ENCODE measurements around the gene ABHD17A. TPM values are rescaled to one million over a fixed set of nuclear protein-coding genes. Genes with fewer than 3 reads are reported as not detected.

ABHD17A gene
- total and polyA plus RNA-seq, 4 donors, result 68.8 to 110 (median 91.0) TPM

DNA sequence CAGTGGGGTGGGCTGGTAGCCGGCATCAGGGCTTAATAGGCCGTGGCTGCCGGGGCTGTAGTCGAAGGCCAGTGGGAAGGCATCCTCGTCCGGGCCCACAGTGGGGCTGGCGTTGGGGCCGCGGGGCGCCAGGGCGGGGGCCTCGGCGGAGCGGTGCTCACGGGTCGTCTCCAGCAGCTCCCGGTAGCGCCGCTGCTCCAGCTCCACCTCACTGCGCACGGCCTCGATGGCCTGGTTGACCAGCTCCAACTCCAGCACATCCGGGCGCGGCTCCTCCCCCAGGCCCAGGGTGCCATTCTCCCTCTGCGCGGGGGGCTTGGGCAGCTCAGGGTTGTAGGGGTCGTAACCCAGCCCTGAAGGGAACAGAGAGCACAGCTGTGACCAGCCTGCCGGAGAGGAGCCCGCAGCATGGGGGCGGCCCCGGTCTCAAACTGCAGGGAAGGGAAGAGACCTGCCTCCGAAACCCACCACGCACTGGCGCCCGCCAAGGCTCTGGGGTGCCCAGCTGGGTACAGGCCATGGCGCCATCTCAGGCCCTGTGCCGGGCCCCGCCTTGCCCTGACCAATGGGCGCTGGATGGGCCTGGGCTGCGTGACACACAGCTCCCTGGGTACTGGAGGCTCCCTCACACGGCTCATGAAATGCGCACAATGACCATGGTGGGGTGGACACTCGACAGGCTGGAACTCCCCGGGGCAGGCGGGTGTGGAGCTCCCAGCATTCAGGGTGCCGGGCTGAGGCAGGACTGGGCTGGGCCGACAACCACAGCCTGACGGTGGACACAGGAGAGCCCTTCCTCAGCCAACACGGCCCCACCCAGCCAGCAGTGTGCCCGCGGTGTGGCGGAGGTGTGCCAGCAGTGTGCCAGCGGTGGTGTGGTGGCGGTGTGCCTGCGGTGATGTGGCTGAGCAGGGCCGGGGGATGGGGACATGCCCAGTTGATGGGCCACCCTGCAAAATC is 56.7 kb downstream of the ABHD17A start:
- peaks cover 0 to 43% (median 0%) of the 10 kb centered on the region in 4 donors for H3K36me3 ChIP-seq (ENCODE audit: control insufficient read depth in 4 of 4, insufficient read depth in 4 of 4, low read length in 4 of 4)
- TF ChIP-seq, protein P1, sequence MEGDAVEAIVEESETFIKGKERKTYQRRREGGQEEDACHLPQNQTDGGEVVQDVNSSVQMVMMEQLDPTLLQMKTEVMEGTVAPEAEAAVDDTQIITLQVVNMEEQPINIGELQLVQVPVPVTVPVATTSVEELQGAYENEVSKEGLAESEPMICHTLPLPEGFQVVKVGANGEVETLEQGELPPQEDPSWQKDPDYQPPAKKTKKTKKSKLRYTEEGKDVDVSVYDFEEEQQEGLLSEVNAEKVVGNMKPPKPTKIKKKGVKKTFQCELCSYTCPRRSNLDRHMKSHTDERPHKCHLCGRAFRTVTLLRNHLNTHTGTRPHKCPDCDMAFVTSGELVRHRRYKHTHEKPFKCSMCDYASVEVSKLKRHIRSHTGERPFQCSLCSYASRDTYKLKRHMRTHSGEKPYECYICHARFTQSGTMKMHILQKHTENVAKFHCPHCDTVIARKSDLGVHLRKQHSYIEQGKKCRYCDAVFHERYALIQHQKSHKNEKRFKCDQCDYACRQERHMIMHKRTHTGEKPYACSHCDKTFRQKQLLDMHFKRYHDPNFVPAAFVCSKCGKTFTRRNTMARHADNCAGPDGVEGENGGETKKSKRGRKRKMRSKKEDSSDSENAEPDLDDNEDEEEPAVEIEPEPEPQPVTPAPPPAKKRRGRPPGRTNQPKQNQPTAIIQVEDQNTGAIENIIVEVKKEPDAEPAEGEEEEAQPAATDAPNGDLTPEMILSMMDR (IDR thresholded peaks at IDR 0.05; ENCODE audit: control extremely low read depth, extremely low read depth), result no peak

DNA sequence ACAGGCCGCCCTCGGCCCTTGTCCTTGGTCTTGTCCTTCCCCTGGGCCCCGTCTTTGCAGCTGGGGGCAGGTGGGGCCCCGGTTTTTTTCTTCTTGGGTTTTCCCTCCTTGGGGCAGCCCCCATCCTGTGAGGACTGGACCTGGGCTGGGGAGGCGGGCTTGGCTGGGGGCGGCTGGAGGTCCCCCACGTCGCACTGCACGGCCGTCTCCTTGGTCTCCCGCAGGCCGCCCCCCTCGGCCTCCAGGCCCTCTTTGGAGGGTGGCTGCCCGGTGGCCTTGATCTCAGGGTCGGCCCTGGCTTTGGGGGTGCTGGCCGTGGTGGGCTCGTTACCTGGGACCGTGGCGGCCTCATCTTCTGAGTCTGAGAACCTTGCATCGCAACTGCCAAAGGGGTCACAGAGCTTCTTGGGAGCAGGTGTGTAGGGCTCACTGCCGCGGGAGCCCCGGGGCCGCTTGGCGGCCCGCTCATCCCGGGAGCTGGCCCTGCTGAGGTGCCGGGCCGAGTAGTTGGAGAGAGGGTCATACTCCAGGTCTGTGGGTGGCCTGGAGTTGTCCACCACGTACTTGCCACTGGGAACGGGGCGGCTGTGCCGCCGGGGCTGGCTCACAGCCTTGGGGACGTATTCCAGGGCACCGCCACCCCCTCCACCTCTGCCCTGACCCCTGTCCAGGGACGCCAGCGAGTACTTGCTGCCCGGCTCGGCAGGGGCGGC is 57.6 kb downstream of the ABHD17A start:
- Histone ChIP-seq H3K9ac (ENCODE audit: insufficient read depth in 1 of 2, low read length in 2 of 2) (no peak overlapping the region), H3K27ac (ENCODE audit: low read depth in 1 of 2, low read length in 1 of 2) (no peak overlapping the region), H3K9me3 (ENCODE audit: control insufficient read depth in 4 of 4, insufficient read depth in 3 of 4, low read length in 3 of 4) (no peaks in the 10 kb centered on the region), H3K4me3 (no peak overlapping the region), H3K27me3 (ENCODE audit: control insufficient read depth in 3 of 3, insufficient read depth in 3 of 3, low read length in 2 of 3) (no peaks in the 10 kb centered on the region), H3K36me3 (ENCODE audit: control insufficient read depth in 4 of 4, insufficient read depth in 4 of 4, low read length in 4 of 4) (peaks cover 0 to 49% (median 2%) of the 10 kb centered on the region in 4 donors), H3K4me1 (ENCODE audit: control insufficient read depth in 5 of 5, insufficient read depth in 5 of 5, low read length in 5 of 5) (peaks cover 0 to 3% (median 0%) of the 10 kb centered on the region in 5 donors)
- TF ChIP-seq, protein P1 (IDR thresholded peaks at IDR 0.05; ENCODE audit: control extremely low read depth, extremely low read depth), result no peak
- WGBS, 2 donors, result 93 to 95% methylated on average over 41 of the region's 41 CpGs
- DNase-seq, result no peak
- no peak for ATAC-seq (ENCODE audit: insufficient read depth, low FRiP score)

More for the DNA sequence above, 56.7 kb downstream of the ABHD17A start:
- Histone ChIP-seq H3K4me3 (no peak overlapping the region), H3K27me3 (ENCODE audit: control insufficient read depth in 3 of 3, insufficient read depth in 3 of 3, low read length in 2 of 3) (no peaks in the 10 kb centered on the region), H3K9me3 (ENCODE audit: control insufficient read depth in 4 of 4, insufficient read depth in 3 of 4, low read length in 3 of 4) (no peaks in the 10 kb centered on the region), H3K9ac (ENCODE audit: insufficient read depth in 1 of 2, low read length in 2 of 2) (no peak overlapping the region), H3K27ac (ENCODE audit: low read depth in 1 of 2, low read length in 1 of 2) (no peak overlapping the region), H3K4me1 (ENCODE audit: control insufficient read depth in 5 of 5, insufficient read depth in 5 of 5, low read length in 5 of 5) (peaks cover 0 to 3% (median 0%) of the 10 kb centered on the region in 5 donors)
- DNase-seq, result no peak
- WGBS, 2 donors, result 94 to 95% methylated on average over 57 of the region's 57 CpGs
- ATAC-seq (ENCODE audit: insufficient read depth, low FRiP score), result no peak

Other genes starting within 250 kb of the ABHD17A start
- gene TCF3, start 232.9 kb downstream of the ABHD17A start, total RNA-seq, result 10 to 100 TPM; 50.2 to 58.1 TPM
- 10 to 100 TPM; 36.9 to 40.1 TPM for gene TCF3, start 232.9 kb downstream of the ABHD17A start, polyA plus RNA-seq
- gene ONECUT3, start 132.0 kb downstream of the ABHD17A start, total RNA-seq, result not detected
- gene ONECUT3, start 132.0 kb downstream of the ABHD17A start, polyA plus RNA-seq, result not detected
- 1 to 10 TPM; 2.2 to 2.4 TPM for gene ATP8B3, start 73.2 kb downstream of the ABHD17A start, total RNA-seq
- 1 to 10 TPM in 1 of 2 donors, under 1 TPM in 1; 0.69 to 1.3 TPM for gene ATP8B3, start 73.2 kb downstream of the ABHD17A start, polyA plus RNA-seq
- 10 to 100 TPM; 15.6 to 40.3 TPM for gene REXO1, start 37.0 kb downstream of the ABHD17A start, total RNA-seq
- 10 to 100 TPM; 22.3 to 32.0 TPM for gene REXO1, start 37.0 kb downstream of the ABHD17A start, polyA plus RNA-seq
- 10 to 100 TPM in 1 of 2 donors, 1 to 10 TPM in 1; 3.3 to 25.6 TPM for gene KLF16, start 21.9 kb downstream of the ABHD17A start, total RNA-seq
- 10 to 100 TPM; 13.8 to 17.8 TPM for gene KLF16, start 21.9 kb downstream of the ABHD17A start, polyA plus RNA-seq
- 10 to 100 TPM in 1 of 2 donors, 1 to 10 TPM in 1; 4.0 to 11.9 TPM for gene ADAT3, start 19.9 kb upstream of the ABHD17A start, total RNA-seq
- gene ADAT3, start 19.9 kb upstream of the ABHD17A start, polyA plus RNA-seq, result 1 to 10 TPM; 6.4 to 7.2 TPM
- gene SCAMP4, start 19.9 kb upstream of the ABHD17A start, total RNA-seq, result 10 to 100 TPM; 63.4 to 86.6 TPM
- gene SCAMP4, start 19.9 kb upstream of the ABHD17A start, polyA plus RNA-seq, result 10 to 100 TPM; 45.7 to 49.1 TPM
- 10 to 100 TPM; 50.0 to 74.4 TPM for gene CSNK1G2, start 55.7 kb upstream of the ABHD17A start, total RNA-seq
- gene CSNK1G2, start 55.7 kb upstream of the ABHD17A start, polyA plus RNA-seq, result 10 to 100 TPM; 67.1 to 80.2 TPM
- 10 to 100 TPM; 49.5 to 62.3 TPM for gene BTBD2, start 130.2 kb upstream of the ABHD17A start, total RNA-seq
- 10 to 100 TPM; 35.5 to 40.1 TPM for gene BTBD2, start 130.2 kb upstream of the ABHD17A start, polyA plus RNA-seq
- gene MKNK2, start 165.7 kb upstream of the ABHD17A start, total RNA-seq, result 100 to 1,000 TPM; 107 to 333 TPM
- gene MKNK2, start 165.7 kb upstream of the ABHD17A start, polyA plus RNA-seq, result 100 to 1,000 TPM; 132 to 189 TPM
- gene MOB3A, start 210.8 kb upstream of the ABHD17A start, total RNA-seq, result 10 to 100 TPM; 45.2 to 86.6 TPM
- gene MOB3A, start 210.8 kb upstream of the ABHD17A start, polyA plus RNA-seq, result 10 to 100 TPM; 17.7 to 44.9 TPM
- gene IZUMO4, start 211.4 kb upstream of the ABHD17A start, total RNA-seq, result 1 to 10 TPM; 5.0 to 8.4 TPM
- gene IZUMO4, start 211.4 kb upstream of the ABHD17A start, polyA plus RNA-seq, result 1 to 10 TPM; 6.1 to 9.8 TPM

Measured in lung (tissue), 12 donors.